Mesothelial cell of epicardium (in vitro differentiated cells): ENCODE data around the gene ZNF750. TPM values are rescaled to one million over a fixed set of nuclear protein-coding genes. Genes with fewer than 3 reads are reported as not detected.

ENCODE experiments used
- DNase-seq, 2 experiments: peaks; one replicate each; pipeline ENCODE4 v3.0.0; 2021; ENCODE audit warnings: low spot score in 2 of 2; ENCODE audit not compliant: unreplicated experiment in 2 of 2
- H3K27ac Mint-ChIP-seq: 2 replicates; pipeline ENCODE4 v1.8.0; 2021; ENCODE audit warnings: mixed read lengths
- H3K27me3 Mint-ChIP-seq: 2 replicates; pipeline ENCODE4 v1.8.0; 2021; ENCODE audit warnings: low read depth, mixed read lengths
- H3K36me3 Mint-ChIP-seq: 2 replicates; pipeline ENCODE4 v1.8.0; 2021; ENCODE audit warnings: mixed read lengths
- H3K4me1 Mint-ChIP-seq: 2 replicates; pipeline ENCODE4 v1.8.0; 2021; ENCODE audit warnings: mixed read lengths
- H3K4me3 Mint-ChIP-seq: 2 replicates; pipeline ENCODE4 v1.8.0; 2021; ENCODE audit warnings: mild to moderate bottlenecking, moderate library complexity, mixed read lengths
- H3K9me3 Mint-ChIP-seq: 2 replicates; pipeline ENCODE4 v1.8.0; 2021; ENCODE audit warnings: mixed read lengths
- CTCF ChIP-seq: fragments of 200-600 bp; sonication (generic); IDR thresholded peaks from one replicate; pipeline ENCODE4 v1.5.0; 2021; ENCODE audit warnings: antibody characterized with exemption; ENCODE audit not compliant: unreplicated experiment
- total RNA-seq: library from RNA; stranded (reverse); gene quantifications from 3 replicates; pipeline ENCODE4 v1.2.1, GENCODE V29; 2021

ZNF750 gene
- total RNA-seq, 1 donor from 2014 or later: 2.6 TPM

- Mint-ChIP-seq H3K27ac (no peak overlapping the region), H3K27me3 (no peaks in the 10 kb centered on the region), H3K36me3 (peaks cover 19% of the 10 kb centered on the region), H3K9me3 (peaks cover 6% of the 10 kb centered on the region), H3K4me3 (no peak overlapping the region), H3K4me1 (peaks cover 30% of the 10 kb centered on the region)
- no peak for TF ChIP-seq CTCF
- DNase-seq: no peak
Observed at GRCh38 chr17:82883419-82884031, 43.7 kb upstream of the ZNF750 start.

- no peak for DNase-seq
- peaks cover 4% of the 10 kb centered on the region for H3K9me3 Mint-ChIP-seq
- no peak overlapping the region for H3K4me3 Mint-ChIP-seq
- H3K27me3 Mint-ChIP-seq: no peaks in the 10 kb centered on the region
- no peak for TF ChIP-seq CTCF
- peaks cover 14% of the 10 kb centered on the region for H3K36me3 Mint-ChIP-seq
- no peak overlapping the region for H3K27ac Mint-ChIP-seq
- peaks cover 23% of the 10 kb centered on the region for H3K4me1 Mint-ChIP-seq
Observed at GRCh38 chr17:82882715-82883418, 43.0 kb upstream of the ZNF750 start.

GRCh38 chr17:82881900-82882714 is 42.3 kb upstream of the ZNF750 start:
- no peak for TF ChIP-seq CTCF
- H3K27me3 Mint-ChIP-seq: no peaks in the 10 kb centered on the region
- no peak overlapping the region for H3K27ac Mint-ChIP-seq
- peaks cover 7% of the 10 kb centered on the region for H3K36me3 Mint-ChIP-seq
- H3K4me3 Mint-ChIP-seq: no peak overlapping the region
- peaks cover 28% of the 10 kb centered on the region for H3K4me1 Mint-ChIP-seq
- no peaks in the 10 kb centered on the region for H3K9me3 Mint-ChIP-seq
- DNase-seq: no peak

GRCh38 chr17:82881324-82881823 is 41.6 kb upstream of the ZNF750 start:
- DNase-seq: no peak
- Mint-ChIP-seq H3K4me3 (no peak overlapping the region), H3K27me3 (no peaks in the 10 kb centered on the region), H3K36me3 (peaks cover 7% of the 10 kb centered on the region), H3K4me1 (peaks cover 35% of the 10 kb centered on the region), H3K9me3 (no peaks in the 10 kb centered on the region), H3K27ac (no peak overlapping the region)
- TF ChIP-seq CTCF: no peak

GRCh38 chr17:82880620-82881323 is 41.0 kb upstream of the ZNF750 start:
- DNase-seq: no peak
- no peak for TF ChIP-seq CTCF
- Mint-ChIP-seq H3K9me3 (no peaks in the 10 kb centered on the region), H3K27me3 (no peaks in the 10 kb centered on the region), H3K4me3 (no peak overlapping the region), H3K27ac (no peak overlapping the region), H3K4me1 (peaks cover 35% of the 10 kb centered on the region), H3K36me3 (peaks cover 7% of the 10 kb centered on the region)
